NCI-H510A treated with DMSO at 0.1 percent for 48 hours (cell line): ENCODE measurements around the gene PHKA1.
"Not testable (repeated sequence)": the region's sequence is repeated elsewhere in the genome, so short reads cannot be mapped to it uniquely, and the experiment has no call there.

Source experiments
- DNase-seq: peaks from one replicate; lab custom pipeline; 2025; lab: John Stamatoyannopoulos, UW

Gene PHKA1

GRCh38 chrX:72572248-72573157 is 141.6 kb downstream of the PHKA1 start, which contains the start of gene HDAC8:
Gene HDAC8 (minus strand): TSS chrX:72572843. CDS start chrX:72572761, 82 bp downstream.
- DNase-seq = peak; percentile 86

GRCh38 chrX:72569786-72570185 is 144.3 kb downstream of the PHKA1 start:
- no peak for DNase-seq

- DNase-seq = no peak
Observed at GRCh38 chrX:72568406-72569092, 145.6 kb downstream of the PHKA1 start.

GRCh38 chrX:72566448-72566847 is 147.7 kb downstream of the PHKA1 start:
- no peak for DNase-seq

- DNase-seq = not testable (repeated sequence)
Observed at GRCh38 chrX:72559655-72560054, 154.5 kb downstream of the PHKA1 start.

GRCh38 chrX:72554448-72555140 is 159.5 kb downstream of the PHKA1 start:
- DNase-seq = no peak

- not testable (repeated sequence) for DNase-seq
Observed at GRCh38 chrX:72552443-72552842, 161.7 kb downstream of the PHKA1 start.

GRCh38 chrX:72545990-72546389 is 168.1 kb downstream of the PHKA1 start:
- DNase-seq = no peak

- DNase-seq = peak; percentile 34
Observed at GRCh38 chrX:72540318-72540717, 173.8 kb downstream of the PHKA1 start.

- DNase-seq = no peak
Observed at GRCh38 chrX:72539822-72540221, 174.3 kb downstream of the PHKA1 start.

- DNase-seq = no peak
Observed at GRCh38 chrX:72536542-72536941, 177.6 kb downstream of the PHKA1 start.

GRCh38 chrX:72532366-72532765 is 181.7 kb downstream of the PHKA1 start:
- DNase-seq = no peak
